Measurements from ENCODE around the gene RELN.

Gene RELN

DNA sequence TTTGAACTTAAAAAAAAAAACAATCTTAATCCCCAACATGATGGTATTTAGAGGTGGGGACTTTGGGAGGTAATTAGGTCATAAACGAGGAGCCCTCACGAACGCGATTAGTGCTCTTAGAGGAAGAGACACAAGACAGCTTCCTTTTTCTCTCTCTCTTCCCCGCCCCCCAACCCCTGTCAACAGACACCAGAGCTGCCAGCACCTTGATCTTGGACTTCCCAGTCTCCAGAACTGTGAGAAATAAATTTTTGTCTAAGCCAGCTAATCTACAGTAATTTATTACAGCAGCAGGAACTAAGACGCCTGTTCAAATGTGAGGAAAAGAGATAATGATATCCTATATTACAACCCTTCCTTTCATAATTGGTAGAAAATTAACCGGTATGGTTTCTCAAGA, 40.1 kb downstream of the RELN start:
- CTCF ChIA-PET, result no interaction called here
- Histone ChIP-seq H3K9me3 (ENCODE audit: control insufficient read depth, insufficient read depth, low read depth, low read length) (no peaks in the 10 kb centered on the region), H3K36me3 (ENCODE audit: control insufficient read depth in 2 of 2, insufficient read depth in 1 of 2, low read length in 2 of 2) (no peaks in the 10 kb centered on the region), H3K27ac (ENCODE audit: extremely low read depth, low read depth, low read length) (no peak overlapping the region), H3K4me1 (ENCODE audit: control insufficient read depth, insufficient read depth, low read length) (no peaks in the 10 kb centered on the region), H3K4me3 (ENCODE audit: low read depth, low read length) (no peak overlapping the region)
- TF ChIP-seq ZNF548 (tag by site-specific recombination; IDR thresholded peaks at IDR 0.05), result no peak
- TF ChIP-seq, protein P1, sequence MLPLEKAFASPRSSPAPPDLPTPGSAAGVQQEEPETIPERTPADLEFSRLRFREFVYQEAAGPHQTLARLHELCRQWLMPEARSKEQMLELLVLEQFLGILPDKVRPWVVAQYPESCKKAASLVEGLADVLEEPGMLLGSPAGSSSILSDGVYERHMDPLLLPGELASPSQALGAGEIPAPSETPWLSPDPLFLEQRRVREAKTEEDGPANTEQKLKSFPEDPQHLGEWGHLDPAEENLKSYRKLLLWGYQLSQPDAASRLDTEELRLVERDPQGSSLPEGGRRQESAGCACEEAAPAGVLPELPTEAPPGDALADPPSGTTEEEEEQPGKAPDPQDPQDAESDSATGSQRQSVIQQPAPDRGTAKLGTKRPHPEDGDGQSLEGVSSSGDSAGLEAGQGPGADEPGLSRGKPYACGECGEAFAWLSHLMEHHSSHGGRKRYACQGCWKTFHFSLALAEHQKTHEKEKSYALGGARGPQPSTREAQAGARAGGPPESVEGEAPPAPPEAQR (tag by site-specific recombination; IDR thresholded peaks at IDR 0.05), result no peak
- TF ChIP-seq PRDM1 (tag by site-specific recombination; IDR thresholded peaks at IDR 0.05), result no peak
- no peak for TF ChIP-seq HOXC10 (CRISPR knock-in tag; IDR thresholded peaks at IDR 0.05)
- no peak for TF ChIP-seq YY1 (tag by site-specific recombination; IDR thresholded peaks at IDR 0.05)
- no peak for TF ChIP-seq ZNF23 (tag by site-specific recombination; IDR thresholded peaks at IDR 0.05; ENCODE audit: borderline replicate concordance)
- no peak for TF ChIP-seq ZNF350 (tag by site-specific recombination; IDR thresholded peaks at IDR 0.05)
- no peak for TF ChIP-seq ZBTB44 (tag by site-specific recombination; IDR thresholded peaks at IDR 0.05)
- POLR2A ChIA-PET, result no interaction called here

DNA sequence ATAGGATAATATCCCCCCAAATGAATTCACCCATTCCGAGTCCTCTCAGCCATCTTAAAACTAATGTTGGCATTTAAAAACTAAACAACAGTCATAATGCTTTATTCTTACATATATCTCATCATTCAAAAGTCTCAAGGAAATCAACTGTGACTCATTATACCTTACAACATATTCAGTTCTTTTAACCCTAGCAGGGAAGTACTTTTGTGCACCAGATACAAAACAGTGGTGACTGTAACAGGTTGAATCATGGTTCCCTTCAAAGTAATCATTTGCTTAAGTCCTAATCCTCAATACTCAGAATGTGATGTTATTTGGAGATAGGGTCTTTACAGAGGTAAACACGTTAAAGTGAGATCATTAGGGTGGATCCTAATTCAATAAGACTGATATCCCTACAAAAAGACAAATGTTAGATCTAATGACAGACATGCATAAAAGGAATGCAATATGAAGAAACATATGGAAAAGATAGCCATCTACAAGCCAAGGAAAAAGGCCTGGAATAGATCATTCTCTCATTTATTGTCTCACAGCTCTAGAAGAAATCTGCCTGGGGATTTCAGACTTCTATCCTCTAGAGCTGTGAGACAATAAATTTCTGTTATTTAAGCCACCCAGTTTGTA, 42.3 kb downstream of the RELN start:
- CTCF ChIA-PET, result no interaction called here
- Histone ChIP-seq H3K36me3 (ENCODE audit: control insufficient read depth in 2 of 2, insufficient read depth in 1 of 2, low read length in 2 of 2) (no peaks in the 10 kb centered on the region), H3K4me1 (ENCODE audit: control insufficient read depth, insufficient read depth, low read length) (no peaks in the 10 kb centered on the region), H3K4me3 (ENCODE audit: low read depth, low read length) (no peak overlapping the region), H3K9me3 (ENCODE audit: control insufficient read depth, insufficient read depth, low read depth, low read length) (no peaks in the 10 kb centered on the region), H3K27ac (ENCODE audit: extremely low read depth, low read depth, low read length) (no peak overlapping the region)
- POLR2A ChIA-PET, result no interaction called here
- TF ChIP-seq ZNF202 (tag by site-specific recombination; IDR thresholded peaks at IDR 0.05; ENCODE audit: borderline replicate concordance) (no peak), ZNF341 (tag by site-specific recombination; IDR thresholded peaks at IDR 0.05; ENCODE audit: low read depth) (no peak), ZNF513 (tag by site-specific recombination; IDR thresholded peaks at IDR 0.05) (no peak), ZNF600 (tag by site-specific recombination; IDR thresholded peaks at IDR 0.05) (no peak), ZNF549 (tag by site-specific recombination; IDR thresholded peaks at IDR 0.05) (no peak), ZNF394 (tag by site-specific recombination; IDR thresholded peaks at IDR 0.05; ENCODE audit: borderline replicate concordance) (no peak), ZNF501 (tag by site-specific recombination; IDR thresholded peaks at IDR 0.05) (no peak), ZNF311 (tag by site-specific recombination; IDR thresholded peaks at IDR 0.05; ENCODE audit: borderline replicate concordance) (no peak), BCL11B (tag by site-specific recombination; IDR thresholded peaks at IDR 0.05; ENCODE audit: low read depth) (no peak), MEIS1 (CRISPR knock-in tag; IDR thresholded peaks at IDR 0.05; ENCODE audit: borderline replicate concordance) (no peak), ZNF521 (tag by site-specific recombination; IDR thresholded peaks at IDR 0.05) (no peak), GLI2 (tag by site-specific recombination; IDR thresholded peaks at IDR 0.05; ENCODE audit: borderline replicate concordance, low read depth) (no peak), ZNF747 (tag by site-specific recombination; IDR thresholded peaks at IDR 0.05) (no peak), ZNF837 (tag by site-specific recombination; IDR thresholded peaks at IDR 0.05) (no peak), ZSCAN30 (tag by site-specific recombination; IDR thresholded peaks at IDR 0.05) (no peak), ZNF704 (tag by site-specific recombination; IDR thresholded peaks at IDR 0.05) (no peak)

Measured in HEK293 (cell line).